Activated gamma-delta T cell (primary cell): ENCODE measurements around the gene CBY1.

ENCODE experiments used
- DNase-seq: peaks from one replicate; lab custom pipeline; 2025; lab: John Stamatoyannopoulos, UW

The CBY1 gene

DNA sequence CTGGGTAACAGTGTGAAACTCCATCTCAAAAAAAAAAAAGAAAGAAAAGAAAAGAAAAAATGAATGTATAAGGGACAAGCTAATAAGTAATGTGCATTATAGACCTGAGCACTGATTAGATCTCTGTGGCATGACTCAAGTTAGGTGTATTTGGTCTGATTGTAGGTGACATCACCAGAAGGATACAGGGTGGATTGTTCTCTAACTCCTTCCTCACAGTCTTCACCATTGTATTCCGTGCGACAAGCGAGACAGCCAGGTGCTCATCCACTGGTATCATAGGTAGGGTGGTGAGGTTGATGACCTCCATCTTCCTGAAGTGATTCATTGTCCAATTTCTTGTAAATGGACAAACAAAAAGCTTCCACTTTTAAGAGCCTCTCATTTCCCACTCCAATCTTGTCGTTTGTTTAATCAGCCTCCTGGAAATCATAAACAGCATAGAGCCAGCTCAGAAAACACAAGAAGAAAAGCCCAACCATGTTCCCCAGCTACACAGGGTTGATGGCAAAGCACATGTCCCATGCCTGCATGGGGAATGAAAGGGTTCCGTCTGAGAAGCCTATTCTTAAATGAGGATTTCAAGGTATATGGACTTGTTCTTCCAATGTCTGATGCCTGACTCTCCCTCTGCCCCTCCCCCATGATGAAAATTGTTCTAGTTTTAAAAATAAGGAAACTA is 6.5 kb upstream of the CBY1 start:
- DNase-seq, result no peak

DNA sequence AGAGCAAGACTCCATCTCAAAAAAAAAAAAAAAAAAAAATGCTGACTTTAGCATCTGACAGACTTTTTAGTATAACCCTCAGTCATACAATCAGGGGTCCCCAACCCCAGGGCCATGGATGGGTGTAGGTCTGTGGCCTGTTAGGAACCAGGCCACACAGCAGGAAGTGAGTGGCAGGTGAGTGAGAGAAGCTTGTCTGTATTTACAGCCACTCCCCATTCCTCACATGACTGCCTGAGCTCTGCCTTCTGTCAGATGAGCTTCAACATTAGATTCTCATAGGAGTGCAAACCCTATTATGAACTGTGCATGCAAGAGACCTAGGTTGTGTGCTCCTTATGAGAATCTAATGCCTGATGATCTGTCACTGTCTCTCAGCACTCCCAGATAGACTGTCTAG is 3.6 kb upstream of the CBY1 start:
- DNase-seq, result no peak

DNA sequence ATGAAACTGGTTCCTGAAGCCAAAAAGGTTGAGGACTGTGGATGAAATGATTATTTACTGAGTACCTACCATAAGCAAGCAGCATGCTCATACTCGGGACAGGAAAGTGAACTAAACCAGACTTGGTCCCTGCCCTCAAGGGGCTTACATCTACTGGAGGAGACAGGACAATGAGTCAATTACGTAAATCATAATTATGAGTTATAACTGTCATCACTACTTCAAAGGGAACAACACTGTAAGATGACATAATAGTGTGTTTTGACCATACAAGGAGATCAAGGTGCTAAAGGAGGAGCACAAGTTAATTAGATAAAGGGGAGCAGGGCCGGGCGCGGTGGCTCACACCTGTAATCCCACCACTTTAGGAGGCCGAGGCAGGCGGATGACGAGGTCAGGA is 2.7 kb upstream of the CBY1 start:
- no peak for DNase-seq

DNA sequence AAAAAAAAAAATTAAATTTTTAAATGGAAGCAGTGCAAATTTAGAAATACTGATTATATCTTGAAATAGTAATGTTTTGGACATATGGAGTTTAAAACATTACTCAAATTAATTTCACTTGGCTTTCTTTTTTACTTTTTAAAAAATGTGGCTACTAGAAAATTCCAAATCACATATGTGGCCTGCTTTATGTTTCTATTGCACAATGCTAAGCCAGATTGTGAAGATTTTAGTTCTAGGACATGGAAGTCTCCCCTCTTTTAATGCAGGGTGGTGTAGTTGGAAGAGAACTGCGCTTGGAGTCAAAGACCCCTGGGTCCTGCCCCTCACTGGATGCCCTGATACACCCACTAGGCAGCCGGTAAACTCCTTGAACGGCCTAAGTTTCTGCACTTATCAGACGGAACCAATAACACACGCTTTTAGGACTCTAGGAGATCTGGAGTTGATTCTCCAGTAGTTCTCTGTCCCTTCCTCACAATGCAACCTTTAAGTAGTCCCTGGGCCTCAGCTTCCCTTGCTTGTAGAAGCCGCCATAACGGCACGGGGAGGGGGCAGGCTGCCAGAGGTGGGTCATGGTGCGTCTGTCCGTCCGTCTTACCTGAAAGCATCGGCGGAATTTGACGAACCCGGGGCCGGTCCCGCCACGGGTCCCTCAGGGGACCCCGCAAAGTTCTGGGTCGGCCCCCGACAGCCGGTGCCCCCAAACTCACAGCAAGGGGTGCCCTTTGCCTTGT is 751 bp upstream of the CBY1 start:
- DNase-seq, result no peak

DNA sequence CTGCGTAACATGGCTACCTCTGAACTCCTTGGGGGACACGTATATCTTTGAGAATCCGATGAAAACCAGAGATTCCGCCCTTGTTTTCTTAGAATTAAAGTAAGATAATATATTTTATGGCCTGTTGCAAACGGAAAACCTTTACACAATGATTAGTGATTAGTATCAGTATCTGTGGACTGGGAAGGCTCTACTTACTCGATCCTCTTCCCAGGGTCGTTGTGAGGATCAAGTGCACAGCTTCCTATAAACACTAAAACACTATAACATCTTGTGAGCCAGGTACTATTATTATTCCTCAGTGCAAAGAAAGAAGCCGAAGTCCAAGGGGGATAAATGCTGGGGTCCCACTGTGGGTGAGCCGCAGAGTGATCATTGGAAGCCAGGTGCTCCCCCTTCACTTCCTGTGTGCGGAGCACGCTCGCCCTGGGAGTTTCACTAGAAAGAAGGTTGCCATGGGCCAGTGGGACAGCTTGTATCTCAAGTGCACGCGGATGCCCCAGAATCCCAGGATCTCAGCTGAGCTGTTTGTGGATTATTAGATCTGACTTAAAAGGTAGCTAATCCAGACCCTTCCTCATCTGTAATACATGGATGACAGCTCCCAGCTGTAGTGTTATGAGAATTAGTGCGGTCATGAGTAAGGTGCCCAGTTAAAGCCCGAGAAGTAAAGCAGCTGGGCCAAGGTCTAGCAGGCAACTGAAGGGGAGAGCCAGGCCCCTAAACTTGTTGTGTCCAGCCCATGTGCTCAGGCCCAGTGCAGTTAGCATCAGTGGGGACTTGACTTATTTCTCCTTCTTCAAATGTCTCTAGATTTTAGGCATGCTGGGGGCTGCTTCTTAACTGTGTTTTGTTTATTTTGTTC is 839 bp downstream of the CBY1 start:
- DNase-seq, result no peak

DNA sequence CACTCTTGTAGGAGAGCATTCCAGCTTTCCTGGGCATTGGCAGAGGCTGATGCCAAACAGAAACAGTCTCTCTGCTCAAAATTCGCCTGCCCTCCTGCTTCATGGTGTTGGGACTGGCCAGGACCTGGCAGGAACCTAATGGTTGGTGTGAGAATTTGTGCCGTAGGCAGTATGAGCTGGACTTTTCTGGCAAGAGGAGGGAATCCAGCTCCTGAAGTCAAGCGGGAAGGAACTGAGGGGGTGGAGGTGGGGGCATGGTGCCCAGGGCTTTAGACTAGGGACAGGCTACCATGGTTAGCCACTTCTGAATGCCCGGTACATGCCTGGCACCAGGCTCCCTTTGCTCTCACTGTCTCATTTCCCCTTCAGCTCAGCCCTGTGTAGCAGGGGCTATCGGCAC is 18.4 kb downstream of the CBY1 start:
- no peak for DNase-seq

DNA sequence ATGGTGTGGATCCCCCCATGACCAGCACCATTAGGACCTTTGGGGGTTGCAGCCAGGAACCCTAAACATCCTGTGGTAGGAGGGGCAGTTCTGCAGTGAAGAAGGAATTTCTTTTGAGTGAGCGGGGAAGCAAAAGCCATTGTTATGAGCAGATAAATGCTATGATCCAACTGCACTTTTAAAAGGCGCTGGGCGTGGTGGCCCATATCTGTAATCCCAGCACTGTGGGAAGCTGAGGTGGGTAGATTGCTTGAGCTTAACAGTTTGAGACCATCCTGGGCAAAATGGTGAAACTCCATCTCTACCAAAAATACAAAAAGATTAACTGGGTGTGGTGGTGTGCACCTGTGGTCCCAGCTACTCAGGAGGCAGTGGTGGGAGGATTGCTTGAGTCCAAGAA is 19.4 kb downstream of the CBY1 start:
- no peak for DNase-seq

DNA sequence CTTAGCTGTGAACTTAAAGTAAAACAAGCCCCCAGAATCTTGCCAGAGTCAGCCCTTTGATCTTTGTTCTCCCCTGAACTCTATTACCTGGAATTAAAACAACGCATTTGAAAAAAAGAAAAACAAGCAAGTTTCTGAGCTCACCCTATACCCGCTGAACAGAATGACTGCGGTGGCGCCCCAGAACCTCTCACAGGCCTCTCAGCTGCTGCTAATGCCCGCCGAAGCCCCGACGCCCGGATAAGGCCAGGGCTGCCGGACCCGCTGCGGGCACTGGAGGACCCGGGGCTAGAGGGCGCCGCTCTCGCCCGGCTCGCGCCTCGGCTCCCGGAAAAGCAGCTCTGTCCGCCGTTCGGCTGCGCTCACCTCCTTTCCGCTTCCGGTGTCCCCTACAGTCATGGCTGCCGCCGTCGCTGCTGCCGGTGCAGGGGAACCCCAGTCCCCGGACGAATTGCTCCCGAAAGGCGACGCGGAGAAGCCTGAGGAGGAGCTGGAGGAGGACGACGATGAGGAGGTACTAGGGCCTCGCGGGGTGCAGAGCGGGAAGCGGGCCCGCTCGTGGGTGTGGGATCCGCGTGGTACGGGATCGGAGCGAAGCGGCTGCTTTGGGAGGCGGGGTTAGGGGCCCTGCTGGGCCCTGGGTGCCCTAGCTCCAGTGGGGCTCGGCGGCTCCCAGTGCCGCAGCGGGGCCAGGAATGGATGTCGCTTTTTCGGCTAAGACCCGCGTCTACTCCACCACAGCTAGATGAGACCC is 25.3 kb downstream of the CBY1 start, which contains the start of gene TOMM22:
Gene TOMM22, plus strand, starts transcription at position 376 of the 754 bp plus-strand sequence. Its CDS starts 22 bp downstream, at position 398.
- peak; percentile 71 for DNase-seq

DNA sequence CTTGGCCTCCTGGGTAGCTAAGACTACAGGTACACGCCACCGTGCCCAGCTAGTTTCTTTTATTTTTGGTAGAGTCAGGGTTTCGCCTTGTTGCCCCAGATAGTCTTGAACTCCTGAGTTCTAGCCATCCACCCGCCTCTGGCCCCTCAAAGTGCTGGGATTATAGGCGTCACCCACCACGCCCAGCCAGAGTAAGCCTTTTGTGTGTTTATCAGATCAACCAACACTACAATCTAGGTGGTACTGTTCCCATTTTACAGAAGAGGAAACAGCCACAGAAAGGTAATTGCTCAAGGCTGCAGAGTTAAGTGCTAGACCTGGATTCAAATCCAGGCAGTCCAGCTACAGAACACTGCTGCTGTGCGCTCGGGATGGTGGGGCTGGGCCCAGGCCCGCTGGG is 28.5 kb downstream of the CBY1 start:
- no peak for DNase-seq

DNA sequence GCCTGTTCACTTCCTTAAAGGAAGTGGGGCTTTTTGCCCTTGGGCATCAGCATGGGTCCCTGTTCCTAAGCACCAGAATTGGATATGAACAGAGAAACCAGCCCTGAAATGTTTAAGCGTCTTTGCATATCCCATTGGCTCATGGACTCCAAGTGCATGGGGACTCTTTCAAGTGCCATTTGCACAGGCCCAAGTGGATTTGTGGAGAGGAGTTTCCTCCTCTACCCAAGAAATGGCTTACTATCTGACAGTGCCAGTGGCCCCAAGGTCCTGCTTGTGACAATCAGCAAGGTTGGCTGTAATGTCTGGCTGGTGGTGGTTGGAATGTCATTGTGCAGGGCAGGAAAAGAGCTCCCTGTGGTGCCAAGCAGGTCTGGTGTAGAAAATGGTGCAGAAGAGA is 29.3 kb downstream of the CBY1 start:
- no peak for DNase-seq

DNA sequence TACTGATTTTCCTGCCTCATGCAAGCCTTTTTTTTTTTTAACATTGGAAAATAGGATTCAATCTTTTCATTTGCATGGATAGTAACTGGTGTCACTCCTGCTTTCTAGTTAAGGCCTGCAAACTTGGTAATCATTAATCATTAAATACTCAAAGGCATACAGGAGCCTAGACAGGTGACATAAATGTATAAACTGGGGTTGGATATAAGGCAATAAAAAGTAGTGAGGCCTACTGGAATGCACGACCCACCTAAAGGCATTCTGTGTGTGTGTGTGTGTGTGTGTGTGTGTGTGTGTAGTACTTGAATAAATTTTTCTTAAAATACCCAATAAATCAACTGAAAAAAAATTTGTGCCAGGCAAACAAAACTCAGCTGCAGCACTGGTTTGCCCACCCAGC is 33.2 kb downstream of the CBY1 start:
- DNase-seq, result no peak

DNA sequence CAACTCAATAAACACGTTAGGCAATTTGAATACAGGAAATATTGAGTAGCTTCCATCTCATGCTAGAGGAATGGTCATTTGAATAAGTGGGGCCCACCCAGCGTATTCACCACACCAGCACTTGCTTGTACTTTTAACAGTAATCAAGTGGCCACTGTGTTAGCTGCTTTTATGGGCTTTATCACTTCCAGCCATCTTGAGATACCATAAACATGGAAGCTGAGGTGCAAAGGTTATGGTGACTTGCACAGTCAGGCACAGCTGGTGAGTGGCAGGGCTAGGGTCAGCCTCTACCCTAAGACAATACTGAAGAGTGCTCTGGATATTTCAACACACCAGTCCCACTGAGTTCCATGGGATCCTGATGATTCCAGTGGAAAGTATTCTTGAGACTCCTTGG is 37.6 kb downstream of the CBY1 start:
- DNase-seq, result no peak

DNA sequence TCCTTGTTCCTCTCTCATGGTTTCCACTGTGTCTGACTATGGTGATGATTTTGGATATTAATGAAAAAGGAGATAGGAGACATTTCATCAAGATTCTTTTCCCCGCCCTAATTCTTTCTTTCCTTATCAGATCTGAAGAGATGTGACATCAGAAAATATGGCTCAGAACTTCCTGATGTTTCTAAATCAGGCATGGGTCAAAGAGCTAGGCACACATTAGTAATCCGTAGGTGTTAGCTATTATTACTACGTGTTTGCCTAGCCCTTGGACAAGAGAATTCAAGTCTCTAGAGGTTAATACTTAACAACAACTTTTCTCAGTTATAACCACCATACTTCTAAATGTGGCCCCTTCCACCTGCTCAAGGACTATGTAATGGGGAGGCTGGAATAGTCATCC is 38.5 kb downstream of the CBY1 start:
- no peak for DNase-seq

DNA sequence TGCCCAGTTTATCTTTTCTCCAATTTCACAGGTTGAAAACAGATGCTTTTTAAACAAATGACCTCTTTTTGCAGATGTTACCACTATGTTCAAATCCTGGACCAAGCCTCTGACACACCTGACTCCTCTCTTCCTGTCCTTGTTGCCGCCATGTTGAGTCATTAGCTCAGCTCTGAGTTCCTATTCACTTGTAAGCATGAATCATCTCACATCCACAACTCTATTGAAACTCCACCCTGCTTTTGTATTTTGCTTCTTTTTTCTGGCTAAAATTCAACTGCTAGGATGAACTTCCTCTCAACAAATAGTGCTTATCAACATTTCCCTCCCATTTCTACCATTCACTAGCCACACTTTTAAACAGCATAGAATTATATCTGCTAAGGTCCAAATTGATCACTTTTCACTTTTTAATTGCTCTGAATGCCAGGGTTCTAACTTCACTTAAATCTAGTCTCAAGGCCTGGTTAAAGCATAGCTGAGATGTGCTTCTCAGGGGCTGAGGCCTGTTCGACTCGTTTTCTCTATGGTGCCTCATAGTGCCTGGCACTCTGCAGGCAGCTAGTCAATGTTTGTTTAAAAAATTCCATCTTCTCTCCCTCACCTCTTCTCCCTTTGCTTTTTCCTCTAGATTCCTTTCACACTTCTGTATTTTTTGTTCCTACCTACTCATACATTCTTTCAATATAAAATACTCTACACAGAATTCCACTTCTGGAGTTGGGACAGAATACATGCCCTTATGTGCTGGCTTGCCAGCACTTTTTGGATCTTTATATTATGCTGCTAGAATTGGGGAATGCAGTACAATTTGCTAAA is 40.4 kb downstream of the CBY1 start:
- no peak for DNase-seq

DNA sequence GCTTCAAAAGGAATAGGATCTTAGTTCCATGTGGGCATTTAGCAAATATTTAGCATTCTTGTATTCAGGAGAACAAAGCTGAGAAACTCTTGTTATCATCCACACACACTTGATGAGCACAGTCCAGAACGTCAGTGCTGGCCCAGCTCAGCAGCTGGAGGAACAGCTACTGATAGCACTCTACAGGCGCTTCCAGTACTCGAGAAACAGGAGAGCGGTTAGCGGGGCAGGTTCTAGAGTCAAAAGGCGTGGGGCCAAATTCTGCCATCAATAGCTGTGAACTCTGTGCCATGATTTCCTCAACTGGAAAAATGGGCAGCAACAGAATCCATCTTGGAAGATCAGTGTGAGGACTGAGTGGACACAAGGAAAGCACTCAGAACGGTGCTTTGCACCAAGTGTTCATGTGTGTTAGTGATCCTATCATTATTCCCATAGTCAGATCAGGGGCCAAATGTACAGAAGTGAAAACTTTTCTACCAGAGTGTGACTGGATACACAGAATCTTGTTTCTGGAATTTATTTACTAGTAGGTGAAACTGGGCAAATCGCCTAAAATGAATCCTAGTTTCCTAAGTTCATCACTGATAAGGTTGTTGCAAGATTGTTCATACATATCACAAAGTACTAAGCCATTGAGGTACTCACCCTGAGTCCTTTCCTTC is 41.1 kb downstream of the CBY1 start:
- DNase-seq, result no peak

DNA sequence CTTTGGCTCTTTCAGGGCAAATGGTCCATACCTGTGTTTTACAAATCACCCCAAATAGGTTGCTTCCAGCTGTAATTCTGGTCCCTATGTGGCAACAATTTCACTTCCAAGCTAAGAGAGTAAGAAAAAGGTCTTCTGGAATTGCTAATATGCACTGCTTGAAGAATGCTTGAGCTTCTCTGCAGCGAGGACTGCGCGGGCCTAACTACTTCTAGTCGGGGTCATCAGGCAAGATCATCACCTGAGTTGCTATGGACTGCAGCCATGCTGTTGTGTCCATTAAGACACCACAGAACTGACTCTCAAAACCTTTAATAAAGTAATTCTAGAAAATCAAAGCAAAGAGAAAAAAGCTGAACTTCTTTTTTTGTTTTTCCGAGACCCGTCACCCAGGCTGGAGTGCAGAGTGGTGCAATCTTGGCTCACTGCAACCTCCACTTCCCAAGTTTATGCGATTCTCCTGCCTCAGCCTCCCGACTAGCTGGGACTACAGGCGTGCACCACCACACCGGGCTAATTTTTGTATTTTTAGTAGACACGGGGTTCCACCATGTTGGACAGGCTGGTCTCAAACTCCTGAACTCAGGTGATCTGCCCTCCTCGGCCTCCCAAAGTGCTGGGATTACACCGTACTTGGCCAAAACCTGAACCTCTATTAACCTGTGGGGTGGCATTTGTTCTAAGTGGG is 42.1 kb downstream of the CBY1 start:
- no peak for DNase-seq

DNA sequence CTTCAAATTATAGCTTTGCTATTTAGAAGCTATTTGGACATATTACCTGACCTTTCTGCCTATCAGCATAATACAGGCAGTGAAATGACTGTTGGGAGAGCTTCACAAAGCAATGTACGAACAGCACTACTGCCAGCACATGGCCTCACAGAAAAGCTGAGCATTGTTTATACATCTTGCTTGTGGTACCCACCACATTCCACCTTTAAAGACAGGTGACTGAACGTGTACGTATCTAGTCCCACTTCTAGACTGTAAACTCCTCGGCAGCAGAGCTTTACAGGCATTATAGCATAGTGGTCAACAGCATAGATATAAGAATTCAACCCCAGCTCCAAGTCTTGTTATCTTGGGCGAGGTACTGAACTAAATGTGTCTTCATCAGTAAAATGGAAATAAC is 42.7 kb downstream of the CBY1 start:
- no peak for DNase-seq

DNA sequence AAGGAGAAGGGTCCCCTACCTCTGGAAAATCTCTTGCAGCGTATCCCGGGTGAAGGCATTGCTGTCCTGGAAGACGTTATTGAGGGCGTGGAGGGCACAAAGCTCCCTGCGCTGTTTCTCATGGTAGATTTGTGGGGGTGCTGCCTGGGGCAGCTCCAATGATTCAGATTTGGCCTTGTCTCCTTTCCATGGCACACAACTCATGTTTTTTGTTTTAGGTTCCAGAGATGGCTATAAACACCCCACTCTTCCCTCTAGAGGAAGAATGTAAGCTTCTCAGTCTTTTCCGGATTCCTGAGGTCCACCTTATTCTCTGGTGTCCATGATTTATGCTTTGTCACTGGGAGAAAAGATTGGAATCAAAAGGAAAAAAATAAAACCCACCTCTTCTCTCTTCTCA is 43.3 kb downstream of the CBY1 start:
- no peak for DNase-seq

DNA sequence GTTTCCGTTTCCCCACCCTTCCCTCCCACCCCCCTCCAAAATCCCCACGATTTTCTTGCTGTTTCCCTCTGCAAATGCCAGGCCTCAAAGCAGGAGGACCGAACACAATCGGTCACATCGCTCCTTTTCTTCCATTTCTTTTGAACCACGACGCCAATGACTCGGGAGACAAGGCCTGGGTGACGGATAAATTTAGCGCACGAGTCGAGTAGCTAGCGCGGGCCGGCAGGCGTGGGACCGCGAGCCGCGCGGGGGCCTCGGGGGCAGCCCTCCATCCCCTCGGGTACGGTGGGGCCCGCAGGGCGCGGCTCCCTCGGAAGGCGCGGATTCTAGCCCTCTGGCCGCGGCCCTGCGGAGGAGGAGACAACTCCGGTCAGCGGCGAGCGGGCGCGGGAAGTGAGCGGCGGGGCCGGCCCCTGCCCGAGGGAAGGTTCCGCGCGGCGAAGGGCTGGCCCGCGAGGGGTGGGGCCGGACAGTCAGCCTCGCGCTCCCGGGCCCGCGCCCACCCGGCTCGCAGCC is 43.9 kb downstream of the CBY1 start:
- no peak for DNase-seq
